Medulla oblongata (tissue), 1 donor: ENCODE results near the gene BRAP.
"Not testable (repeated sequence)": the region's sequence is repeated elsewhere in the genome, so short reads cannot be mapped to it uniquely, and the experiment has no call there.

Source experiments
- DNase-seq: peaks from one replicate; pipeline ENCODE4 v3.0.0-alpha.2; 2015; ENCODE audit errors: extremely low spot score

The BRAP gene

GRCh38 chr12:111685811-111686573 lies at the start of gene BRAP, which contains the start of gene ACAD10:
BRAP (minus strand) TSS chr12:111685956; CDS start chr12:111685792, 164 bp downstream.
ACAD10 (plus strand) TSS chr12:111686053; CDS start chr12:111692710, 6,657 bp downstream.
- DNase-seq: peak; percentile 94

DNA sequence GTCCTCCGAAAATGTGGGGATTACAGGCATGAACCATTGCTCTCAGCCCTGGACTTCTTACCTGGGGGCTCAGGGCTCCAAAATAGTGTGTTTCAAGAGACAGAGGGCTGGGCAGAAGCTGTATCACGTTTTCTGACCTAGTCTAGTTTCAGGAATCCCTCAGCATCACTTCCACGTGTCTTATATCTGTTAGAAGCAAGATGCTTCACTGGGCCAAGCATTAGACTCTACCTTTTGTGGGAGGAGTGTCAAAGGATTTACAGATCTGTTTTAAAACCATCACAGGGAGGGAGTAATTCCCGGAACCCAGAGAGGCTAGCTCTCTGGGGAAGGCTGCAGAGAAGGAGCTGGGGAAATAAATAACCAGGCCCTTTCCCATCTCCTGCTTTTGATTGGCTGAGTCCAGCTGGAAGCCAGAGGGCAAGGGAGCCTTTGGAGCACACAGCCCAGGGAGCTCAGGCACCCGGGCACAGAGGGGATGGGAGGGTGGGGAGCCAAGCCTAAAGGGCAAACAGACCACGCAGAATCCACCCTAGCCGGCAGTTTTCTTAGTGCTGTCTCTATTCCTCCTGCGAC lies 47.7 kb upstream of the BRAP start:
- DNase-seq: no peak

- DNase-seq: no peak
Observed at GRCh38 chr12:111732786-111733185, 47.0 kb upstream of the BRAP start.

GRCh38 chr12:111730420-111730819 lies 44.7 kb upstream of the BRAP start:
- no peak for DNase-seq

GRCh38 chr12:111728795-111729194 lies 43.0 kb upstream of the BRAP start:
- DNase-seq: no peak

DNA sequence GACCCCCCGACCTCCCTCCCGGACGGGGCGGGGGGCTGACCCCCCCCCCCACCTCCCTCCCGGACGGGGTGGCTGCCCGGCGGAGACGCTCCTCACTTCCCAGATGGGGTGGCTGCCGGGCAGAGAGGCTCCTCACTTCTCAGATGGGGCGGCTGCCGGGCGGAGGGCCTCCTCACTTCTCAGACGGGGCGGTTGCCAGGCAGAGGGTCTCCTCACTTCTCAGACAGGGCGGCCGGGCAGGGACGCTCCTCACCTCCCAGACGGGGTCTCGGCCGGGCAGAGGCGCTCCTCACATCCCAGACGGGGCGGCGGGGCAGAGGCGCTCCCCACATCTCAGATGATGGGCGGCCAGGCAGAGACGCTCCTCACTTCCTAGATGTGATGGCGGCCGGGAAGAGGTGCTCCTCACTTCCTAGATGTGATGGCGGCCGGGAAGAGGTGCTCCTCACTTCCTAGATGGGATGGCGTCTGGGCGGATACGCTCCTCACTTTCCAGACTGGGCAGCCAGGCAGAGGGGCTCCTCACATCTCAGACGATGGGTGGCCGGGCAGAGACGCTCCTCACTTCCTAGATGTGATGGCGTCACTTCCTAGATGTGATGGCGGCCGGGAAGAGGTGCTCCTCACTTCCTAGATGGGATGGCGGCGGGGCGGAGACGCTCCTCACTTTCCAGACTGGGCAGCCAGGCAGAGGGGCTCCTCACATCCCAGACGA lies 38.0 kb upstream of the BRAP start:
- DNase-seq: not testable (repeated sequence)

DNA sequence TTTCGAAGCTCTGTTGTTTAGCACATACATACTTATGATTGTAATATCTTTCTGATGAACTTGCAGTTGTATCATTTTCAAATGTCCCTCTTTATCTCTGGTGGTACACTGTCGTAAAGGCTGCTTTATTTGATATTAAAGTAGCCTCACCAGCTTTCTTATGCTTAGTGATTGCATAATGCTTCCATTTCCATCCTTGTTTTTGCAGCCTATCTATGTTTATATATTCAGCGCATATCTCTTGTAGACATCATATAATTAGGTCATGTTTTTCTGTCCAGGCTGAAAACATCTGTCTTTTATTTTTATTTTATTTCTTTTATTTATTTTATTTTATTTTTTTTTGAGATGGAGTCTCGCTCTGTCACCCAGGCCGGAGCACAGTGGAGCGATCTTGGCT lies 34.7 kb upstream of the BRAP start:
- DNase-seq: no peak

DNA sequence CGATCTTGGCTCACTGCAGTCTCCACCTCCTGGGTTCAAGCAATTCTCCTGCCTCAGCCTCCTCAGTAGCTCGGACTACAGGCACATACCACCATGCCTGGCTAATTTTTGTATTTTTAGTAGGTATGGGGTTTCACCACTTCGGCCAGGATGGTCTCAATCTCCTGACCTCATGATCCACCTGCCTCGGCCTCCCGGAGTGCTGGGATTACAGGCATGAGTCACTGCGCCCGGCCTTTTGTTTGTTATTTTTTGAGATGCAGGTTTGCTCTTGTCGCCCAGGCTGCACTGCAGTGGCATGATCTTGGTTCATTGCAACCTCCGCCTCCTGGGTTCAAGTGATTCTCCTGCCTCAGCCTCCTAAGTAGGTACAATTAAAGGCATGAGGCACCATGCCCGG lies 33.6 kb upstream of the BRAP start:
- not testable (repeated sequence) for DNase-seq

GRCh38 chr12:111715279-111715678 lies 29.5 kb upstream of the BRAP start:
- no peak for DNase-seq

DNA sequence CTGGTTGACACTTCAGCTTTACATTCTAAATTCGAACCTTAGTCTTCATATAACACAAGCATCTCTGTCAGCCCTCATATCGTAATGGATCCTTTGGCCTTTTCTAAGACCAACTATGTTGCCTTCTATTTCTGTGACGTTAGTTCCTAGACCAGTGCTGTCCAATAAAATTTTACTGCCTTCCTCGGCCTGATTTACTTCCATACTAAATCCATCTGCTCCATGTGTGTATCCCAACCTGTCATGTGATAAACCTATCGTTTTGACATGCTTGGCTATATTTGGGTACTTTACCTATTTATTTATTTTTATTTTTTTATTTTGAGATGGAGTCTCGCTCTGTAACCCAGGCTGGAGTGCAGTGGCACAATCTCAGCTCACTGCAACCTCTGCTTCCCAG lies 20.4 kb upstream of the BRAP start:
- no peak for DNase-seq

GRCh38 chr12:111705672-111706071 lies 19.9 kb upstream of the BRAP start:
- no peak for DNase-seq

GRCh38 chr12:111699962-111700361 lies 14.2 kb upstream of the BRAP start:
- no peak for DNase-seq

- DNase-seq: no peak
Observed at GRCh38 chr12:111693818-111694217, 8.1 kb upstream of the BRAP start.

- DNase-seq: no peak
Observed at GRCh38 chr12:111692575-111693210, 6.9 kb upstream of the BRAP start.

DNA sequence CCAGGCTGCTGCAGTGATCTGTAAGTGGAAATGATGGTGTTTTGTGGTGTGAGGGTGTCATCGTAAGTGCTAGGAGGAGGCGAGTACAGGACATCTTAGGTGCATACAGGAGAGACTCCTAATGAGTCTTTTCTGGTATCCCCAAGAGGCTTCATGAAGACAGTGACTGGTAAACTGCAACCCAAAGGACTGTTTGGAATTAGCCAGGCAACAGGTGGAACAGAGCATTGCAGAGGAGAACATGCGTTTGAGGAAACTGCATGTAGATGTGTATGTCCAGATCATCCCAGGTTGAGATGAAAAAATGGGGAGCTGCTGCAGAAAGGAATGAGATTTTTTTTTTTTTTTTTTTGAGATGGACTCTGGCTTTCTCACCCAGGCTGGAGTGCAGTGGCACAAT lies 5.5 kb upstream of the BRAP start:
- DNase-seq: no peak

GRCh38 chr12:111687952-111688351 lies 2.2 kb upstream of the BRAP start:
- DNase-seq: no peak

DNA sequence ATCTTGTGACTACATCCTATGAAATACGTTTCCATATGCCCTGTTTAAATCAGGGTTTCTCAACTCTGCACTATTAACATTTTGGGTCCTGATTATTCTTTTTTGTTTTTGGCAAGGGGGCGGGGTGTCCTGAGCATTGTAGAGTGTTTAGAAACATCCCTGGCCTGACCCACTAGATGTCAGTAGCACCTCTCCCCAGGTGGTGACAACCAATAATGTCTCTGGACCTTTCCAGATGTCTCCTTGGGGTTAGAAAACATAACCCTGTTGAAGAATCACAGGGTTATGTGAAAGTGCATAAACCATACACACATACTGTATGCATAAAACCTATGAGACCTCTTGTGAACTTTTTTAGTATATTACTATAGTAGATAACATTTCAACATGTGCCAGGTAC lies 1.5 kb upstream of the BRAP start:
- DNase-seq: no peak

DNA sequence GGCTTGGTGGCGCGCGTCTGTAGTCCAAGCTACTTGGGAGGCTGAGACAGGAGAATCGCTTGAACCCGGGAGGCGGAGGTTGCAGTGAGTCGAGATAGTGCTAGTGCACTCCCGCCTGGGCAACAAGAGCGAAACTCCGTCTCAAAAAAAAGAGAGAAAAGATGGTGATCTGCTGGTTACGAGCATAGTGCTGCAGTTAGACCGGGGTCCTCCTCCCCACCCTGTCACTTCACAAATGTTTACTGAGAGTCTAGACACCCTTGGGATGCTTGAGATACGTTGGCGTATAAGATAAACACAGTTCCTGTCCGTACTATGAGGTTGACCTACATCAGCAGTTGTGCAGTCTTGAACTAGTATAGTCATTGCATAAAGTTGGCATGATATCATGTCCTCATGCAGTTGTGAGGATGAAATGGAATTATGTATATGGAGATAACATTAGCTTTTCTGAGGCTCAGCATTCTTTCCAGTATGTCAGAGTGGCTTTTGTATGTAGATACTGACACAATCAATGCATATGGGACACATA lies 884 bp upstream of the BRAP start:
- no peak for DNase-seq

GRCh38 chr12:111685322-111685810 lies 390 bp downstream of the BRAP start:
- DNase-seq: no peak

- not testable (repeated sequence) for DNase-seq
Observed at GRCh38 chr12:111684485-111685198, 1.1 kb downstream of the BRAP start.

- DNase-seq: no peak
Observed at GRCh38 chr12:111677186-111677585, 8.6 kb downstream of the BRAP start.
